HuH-7.5 (cell line): ENCODE measurements around the gene SLC34A1.
"Not testable (repeated sequence)": the region's sequence is repeated elsewhere in the genome, so short reads cannot be mapped to it uniquely, and the experiment has no call there.

Experiments used
- DNase-seq: peaks from one replicate; pipeline ENCODE4 v3.0.0; 2011; ENCODE audit warnings: low spot score

Gene SLC34A1

GRCh38 chr5:177368869-177369644, 15.2 kb upstream of the SLC34A1 start:
- peak; percentile 82 for DNase-seq

GRCh38 chr5:177369645-177370440, 14.4 kb upstream of the SLC34A1 start:
- DNase-seq, result no peak

GRCh38 chr5:177370488-177371119, 13.6 kb upstream of the SLC34A1 start:
- peak; percentile 96 for DNase-seq

- no peak for DNase-seq
These were observed 12.9 kb upstream of the SLC34A1 start for GRCh38 chr5:177371120-177372033.

GRCh38 chr5:177372034-177372896, 12.0 kb upstream of the SLC34A1 start:
- no peak for DNase-seq

GRCh38 chr5:177372910-177373309, 11.3 kb upstream of the SLC34A1 start:
- no peak for DNase-seq

GRCh38 chr5:177373806-177374205, 10.4 kb upstream of the SLC34A1 start:
- no peak for DNase-seq

- no peak for DNase-seq
These were observed 10.0 kb upstream of the SLC34A1 start for GRCh38 chr5:177374211-177374610.

GRCh38 chr5:177375516-177375915, 8.7 kb upstream of the SLC34A1 start:
- not testable (repeated sequence) for DNase-seq

- DNase-seq, result no peak
These were observed 8.1 kb upstream of the SLC34A1 start for GRCh38 chr5:177376107-177376506.

GRCh38 chr5:177377851-177378776, 6.1 kb upstream of the SLC34A1 start:
- DNase-seq, result no peak

GRCh38 chr5:177378884-177379883, 5.0 kb upstream of the SLC34A1 start:
- DNase-seq, result peak; percentile 78

GRCh38 chr5:177380805-177381126, 3.5 kb upstream of the SLC34A1 start:
- no peak for DNase-seq

GRCh38 chr5:177382423-177383029, 1.7 kb upstream of the SLC34A1 start:
- no peak for DNase-seq

GRCh38 chr5:177383181-177383580, 1.1 kb upstream of the SLC34A1 start:
- no peak for DNase-seq

- DNase-seq, result no peak
These were observed 1.5 kb downstream of the SLC34A1 start for GRCh38 chr5:177385720-177386119.

- DNase-seq, result no peak
These were observed 2.3 kb downstream of the SLC34A1 start for GRCh38 chr5:177386542-177386941.

GRCh38 chr5:177387405-177387804, 3.2 kb downstream of the SLC34A1 start:
- no peak for DNase-seq
